ENCODE data around the gene SETX. TPM values are rescaled to one million over a fixed set of nuclear protein-coding genes. Genes with fewer than 3 reads are reported as not detected.

SETX gene, protein sequence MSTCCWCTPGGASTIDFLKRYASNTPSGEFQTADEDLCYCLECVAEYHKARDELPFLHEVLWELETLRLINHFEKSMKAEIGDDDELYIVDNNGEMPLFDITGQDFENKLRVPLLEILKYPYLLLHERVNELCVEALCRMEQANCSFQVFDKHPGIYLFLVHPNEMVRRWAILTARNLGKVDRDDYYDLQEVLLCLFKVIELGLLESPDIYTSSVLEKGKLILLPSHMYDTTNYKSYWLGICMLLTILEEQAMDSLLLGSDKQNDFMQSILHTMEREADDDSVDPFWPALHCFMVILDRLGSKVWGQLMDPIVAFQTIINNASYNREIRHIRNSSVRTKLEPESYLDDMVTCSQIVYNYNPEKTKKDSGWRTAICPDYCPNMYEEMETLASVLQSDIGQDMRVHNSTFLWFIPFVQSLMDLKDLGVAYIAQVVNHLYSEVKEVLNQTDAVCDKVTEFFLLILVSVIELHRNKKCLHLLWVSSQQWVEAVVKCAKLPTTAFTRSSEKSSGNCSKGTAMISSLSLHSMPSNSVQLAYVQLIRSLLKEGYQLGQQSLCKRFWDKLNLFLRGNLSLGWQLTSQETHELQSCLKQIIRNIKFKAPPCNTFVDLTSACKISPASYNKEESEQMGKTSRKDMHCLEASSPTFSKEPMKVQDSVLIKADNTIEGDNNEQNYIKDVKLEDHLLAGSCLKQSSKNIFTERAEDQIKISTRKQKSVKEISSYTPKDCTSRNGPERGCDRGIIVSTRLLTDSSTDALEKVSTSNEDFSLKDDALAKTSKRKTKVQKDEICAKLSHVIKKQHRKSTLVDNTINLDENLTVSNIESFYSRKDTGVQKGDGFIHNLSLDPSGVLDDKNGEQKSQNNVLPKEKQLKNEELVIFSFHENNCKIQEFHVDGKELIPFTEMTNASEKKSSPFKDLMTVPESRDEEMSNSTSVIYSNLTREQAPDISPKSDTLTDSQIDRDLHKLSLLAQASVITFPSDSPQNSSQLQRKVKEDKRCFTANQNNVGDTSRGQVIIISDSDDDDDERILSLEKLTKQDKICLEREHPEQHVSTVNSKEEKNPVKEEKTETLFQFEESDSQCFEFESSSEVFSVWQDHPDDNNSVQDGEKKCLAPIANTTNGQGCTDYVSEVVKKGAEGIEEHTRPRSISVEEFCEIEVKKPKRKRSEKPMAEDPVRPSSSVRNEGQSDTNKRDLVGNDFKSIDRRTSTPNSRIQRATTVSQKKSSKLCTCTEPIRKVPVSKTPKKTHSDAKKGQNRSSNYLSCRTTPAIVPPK (N-terminal part only)
- 10 to 100 TPM; 16.1 to 34.5 (median 17.8) TPM for polyA plus RNA-seq
- long read RNA-seq, donor 1: 0 reads
- long read RNA-seq, donor 2: 0 reads
- long read RNA-seq, donor 3, partial matches to known transcripts: 0 of 1 reads
- long read RNA-seq, donor 3, other reads (novel, unspliced or antisense): 0 of 1 reads
- long read RNA-seq, donor 4, partial matches to known transcripts: 0 of 1 reads
- long read RNA-seq, donor 4, other reads (novel, unspliced or antisense): 0 of 1 reads
- long read RNA-seq, donor 5: 0 reads
- long read RNA-seq, donor 6: 0 reads
- long read RNA-seq, donor 7: 0 reads
- long read RNA-seq, donor 8: 0 reads
- long read RNA-seq, donor 9: 0 reads
- long read RNA-seq, donor 10, partial matches to known transcripts: 0 of 1 reads
- long read RNA-seq, donor 10, other reads (novel, unspliced or antisense): 0 of 1 reads

GRCh38 chr9:132354637-132355355 lies at the start of gene SETX:
Gene SETX, minus strand, starts transcription at chr9:132354986. Its CDS starts 5,558 bp downstream, at chr9:132349428.
- Histone ChIP-seq H3K4me3 (ENCODE audit: low read depth in 1 of 3, low read length in 3 of 3) (peak within 1 kb of the TSS; percentile 84 to 92 (median 86)), H3K27me3 (ENCODE audit: control insufficient read depth in 3 of 3, insufficient read depth in 3 of 3, low read length in 3 of 3) (no peaks in the 10 kb centered on the region), H3K27ac (ENCODE audit: low read depth in 1 of 3, low read length in 2 of 3) (peak within 1 kb of the TSS; percentile 89 to 99 (median 96)), H3K9me3 (ENCODE audit: control insufficient read depth in 2 of 2, insufficient read depth in 1 of 2, low read depth in 1 of 2, low read length in 1 of 2) (no peaks in the 10 kb centered on the region), H3K36me3 (ENCODE audit: control insufficient read depth in 3 of 3, insufficient read depth in 2 of 3, low read depth in 1 of 3, low read length in 3 of 3) (peaks cover 4 to 19% (median 5%) of the 10 kb centered on the region in 3 donors), H3K4me1 (ENCODE audit: control insufficient read depth in 3 of 3, insufficient read depth in 2 of 3, low read depth in 1 of 3, low read length in 2 of 3) (peaks cover 5 to 18% (median 17%) of the 10 kb centered on the region in 3 donors)
- DNase-seq: peak; percentile 98 to 99
- no peak for FAIRE-seq
- WGBS, 3 donors: 1% methylated on average over 54 to 82 of the region's 82 CpGs

GRCh38 chr9:132404228-132404881 lies 49.6 kb upstream of the SETX start:
- Histone ChIP-seq H3K27ac (ENCODE audit: low read depth in 1 of 3, low read length in 2 of 3) (no peak overlapping the region), H3K9me3 (ENCODE audit: control insufficient read depth in 2 of 2, insufficient read depth in 1 of 2, low read depth in 1 of 2, low read length in 1 of 2) (no peaks in the 10 kb centered on the region), H3K4me3 (ENCODE audit: low read depth in 1 of 3, low read length in 3 of 3) (no peak overlapping the region), H3K36me3 (ENCODE audit: control insufficient read depth in 3 of 3, insufficient read depth in 2 of 3, low read depth in 1 of 3, low read length in 3 of 3) (peaks cover 5 to 19% (median 10%) of the 10 kb centered on the region in 3 donors), H3K4me1 (ENCODE audit: control insufficient read depth in 3 of 3, insufficient read depth in 2 of 3, low read depth in 1 of 3, low read length in 2 of 3) (peaks cover 0 to 5% (median 4%) of the 10 kb centered on the region in 3 donors), H3K27me3 (ENCODE audit: control insufficient read depth in 3 of 3, insufficient read depth in 3 of 3, low read length in 3 of 3) (peaks cover 0 to 8% (median 0%) of the 10 kb centered on the region in 3 donors)
- 48 to 78% (median 61%) methylated on average over 9 of the region's 9 CpGs for WGBS, 3 donors
- FAIRE-seq (no peak), DNase-seq (no peak)

DNA sequence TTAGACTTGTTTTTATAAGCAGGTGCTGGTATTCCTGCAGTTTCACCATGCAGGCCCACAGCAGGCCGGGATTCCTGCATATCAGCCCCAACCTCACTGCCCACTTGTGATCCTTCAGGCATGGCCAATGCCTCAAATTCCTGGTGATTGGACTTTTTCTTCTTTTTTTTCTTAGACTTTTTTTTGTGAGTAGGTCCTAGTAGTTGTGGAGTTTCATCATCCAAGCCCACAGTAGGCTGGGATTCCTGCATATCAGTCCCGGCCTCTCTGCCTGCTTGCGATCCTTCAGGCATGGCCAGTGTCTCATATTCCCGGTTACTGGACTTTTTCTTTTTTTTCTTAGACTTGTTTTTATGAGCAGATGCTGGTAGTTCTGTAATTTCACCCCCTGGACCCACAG lies 47.0 kb upstream of the SETX start:
- H3K36me3 ChIP-seq (ENCODE audit: control insufficient read depth in 3 of 3, insufficient read depth in 2 of 3, low read depth in 1 of 3, low read length in 3 of 3): peaks cover 13 to 32% (median 15%) of the 10 kb centered on the region in 3 donors
- no peaks in the 10 kb centered on the region for H3K27me3 ChIP-seq (ENCODE audit: control insufficient read depth in 3 of 3, insufficient read depth in 3 of 3, low read length in 3 of 3)
- no peak overlapping the region for H3K27ac ChIP-seq (ENCODE audit: low read depth in 1 of 3, low read length in 2 of 3)
- peaks cover 0 to 4% (median 2%) of the 10 kb centered on the region in 3 donors for H3K4me1 ChIP-seq (ENCODE audit: control insufficient read depth in 3 of 3, insufficient read depth in 2 of 3, low read depth in 1 of 3, low read length in 2 of 3)
- no peaks in the 10 kb centered on the region for H3K9me3 ChIP-seq (ENCODE audit: control insufficient read depth in 2 of 2, insufficient read depth in 1 of 2, low read depth in 1 of 2, low read length in 1 of 2)
- 93 to 96% (median 96%) methylated on average over 4 of the region's 4 CpGs for WGBS, 3 donors
- no peak overlapping the region for H3K4me3 ChIP-seq (ENCODE audit: low read depth in 1 of 3, low read length in 3 of 3)
- FAIRE-seq (no peak), DNase-seq (no peak)

GRCh38 chr9:132395560-132395959 lies 40.8 kb upstream of the SETX start:
- no peak for DNase-seq
- no peak for FAIRE-seq
- Histone ChIP-seq H3K4me3 (ENCODE audit: low read depth in 1 of 3, low read length in 3 of 3) (no peak overlapping the region), H3K9me3 (ENCODE audit: control insufficient read depth in 2 of 2, insufficient read depth in 1 of 2, low read depth in 1 of 2, low read length in 1 of 2) (no peaks in the 10 kb centered on the region), H3K36me3 (ENCODE audit: control insufficient read depth in 3 of 3, insufficient read depth in 2 of 3, low read depth in 1 of 3, low read length in 3 of 3) (peaks cover 13 to 59% (median 16%) of the 10 kb centered on the region in 3 donors), H3K27ac (ENCODE audit: low read depth in 1 of 3, low read length in 2 of 3) (no peak overlapping the region), H3K27me3 (ENCODE audit: control insufficient read depth in 3 of 3, insufficient read depth in 3 of 3, low read length in 3 of 3) (no peaks in the 10 kb centered on the region), H3K4me1 (ENCODE audit: control insufficient read depth in 3 of 3, insufficient read depth in 2 of 3, low read depth in 1 of 3, low read length in 2 of 3) (no peaks in the 10 kb centered on the region)
- 88 to 93% (median 89%) methylated on average over 11 of the region's 11 CpGs for WGBS, 3 donors

DNA sequence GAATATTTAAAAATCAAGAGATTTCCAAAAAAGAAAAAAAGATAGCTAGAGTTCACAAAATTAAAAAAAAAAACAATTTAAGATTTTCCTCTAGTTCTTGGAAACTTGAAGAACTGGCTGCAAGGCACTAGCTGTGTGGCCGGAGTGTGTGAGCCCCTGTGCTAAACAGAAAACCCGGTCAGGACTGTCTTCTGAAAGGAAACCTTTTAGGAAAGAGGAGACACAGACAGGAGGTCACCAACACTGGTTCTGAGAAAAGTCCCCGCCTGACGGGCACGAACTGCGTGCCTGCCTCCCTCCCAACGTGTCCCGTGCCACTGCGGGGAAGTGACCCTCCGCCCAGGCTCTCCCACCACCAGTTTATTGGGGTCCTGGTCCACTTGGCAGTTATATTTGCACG lies 36.7 kb upstream of the SETX start:
- Histone ChIP-seq H3K4me1 (ENCODE audit: control insufficient read depth in 3 of 3, insufficient read depth in 2 of 3, low read depth in 1 of 3, low read length in 2 of 3) (no peaks in the 10 kb centered on the region), H3K4me3 (ENCODE audit: low read depth in 1 of 3, low read length in 3 of 3) (no peak overlapping the region), H3K9me3 (ENCODE audit: control insufficient read depth in 2 of 2, insufficient read depth in 1 of 2, low read depth in 1 of 2, low read length in 1 of 2) (no peaks in the 10 kb centered on the region), H3K36me3 (ENCODE audit: control insufficient read depth in 3 of 3, insufficient read depth in 2 of 3, low read depth in 1 of 3, low read length in 3 of 3) (peaks cover 16 to 70% (median 25%) of the 10 kb centered on the region in 3 donors), H3K27me3 (ENCODE audit: control insufficient read depth in 3 of 3, insufficient read depth in 3 of 3, low read length in 3 of 3) (no peaks in the 10 kb centered on the region), H3K27ac (ENCODE audit: low read depth in 1 of 3, low read length in 2 of 3) (no peak overlapping the region)
- 90 to 95% (median 91%) methylated on average over 11 of the region's 11 CpGs for WGBS, 3 donors
- DNase-seq (no peak), FAIRE-seq (no peak)

DNA sequence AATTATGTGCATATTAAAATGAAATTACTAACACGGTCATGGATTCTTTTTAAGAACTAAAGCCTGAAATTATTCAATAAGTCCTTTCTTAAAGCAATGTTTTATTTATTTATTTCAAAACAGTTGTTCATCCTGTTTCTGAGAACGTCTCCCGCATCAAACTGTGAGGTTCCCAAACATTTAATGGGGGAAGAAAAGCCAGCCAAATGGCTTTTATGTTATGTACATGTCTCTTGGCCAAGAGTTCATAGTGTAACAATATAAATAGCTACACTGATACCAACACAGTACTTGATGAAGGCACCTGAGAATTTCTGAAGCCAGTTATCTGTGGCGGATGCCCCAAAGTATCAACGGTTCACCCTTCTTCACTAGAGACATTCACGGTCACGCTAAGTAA lies 36.2 kb upstream of the SETX start:
- FAIRE-seq: no peak
- H3K27ac ChIP-seq (ENCODE audit: low read depth in 1 of 3, low read length in 2 of 3): no peak overlapping the region
- 78 to 82% (median 79%) methylated on average over 7 of the region's 7 CpGs for WGBS, 3 donors

GRCh38 chr9:132387133-132387532 lies 32.3 kb upstream of the SETX start:
- no peak overlapping the region for H3K4me3 ChIP-seq (ENCODE audit: low read depth in 1 of 3, low read length in 3 of 3)
- DNase-seq (no peak), FAIRE-seq (no peak)
- no peaks in the 10 kb centered on the region for H3K27me3 ChIP-seq (ENCODE audit: control insufficient read depth in 3 of 3, insufficient read depth in 3 of 3, low read length in 3 of 3)
- H3K4me1 ChIP-seq (ENCODE audit: control insufficient read depth in 3 of 3, insufficient read depth in 2 of 3, low read depth in 1 of 3, low read length in 2 of 3): no peaks in the 10 kb centered on the region
- no peaks in the 10 kb centered on the region for H3K9me3 ChIP-seq (ENCODE audit: control insufficient read depth in 2 of 2, insufficient read depth in 1 of 2, low read depth in 1 of 2, low read length in 1 of 2)
- WGBS, 3 donors: 96 to 99% (median 97%) methylated on average over 7 of the region's 7 CpGs
- peaks cover 17 to 52% (median 29%) of the 10 kb centered on the region in 3 donors for H3K36me3 ChIP-seq (ENCODE audit: control insufficient read depth in 3 of 3, insufficient read depth in 2 of 3, low read depth in 1 of 3, low read length in 3 of 3)
- H3K27ac ChIP-seq (ENCODE audit: low read depth in 1 of 3, low read length in 2 of 3): no peak overlapping the region

More for the DNA sequence above, 36.2 kb upstream of the SETX start:
- Histone ChIP-seq H3K4me3 (ENCODE audit: low read depth in 1 of 3, low read length in 3 of 3) (no peak overlapping the region), H3K27me3 (ENCODE audit: control insufficient read depth in 3 of 3, insufficient read depth in 3 of 3, low read length in 3 of 3) (no peaks in the 10 kb centered on the region), H3K36me3 (ENCODE audit: control insufficient read depth in 3 of 3, insufficient read depth in 2 of 3, low read depth in 1 of 3, low read length in 3 of 3) (peaks cover 18 to 71% (median 25%) of the 10 kb centered on the region in 3 donors), H3K4me1 (ENCODE audit: control insufficient read depth in 3 of 3, insufficient read depth in 2 of 3, low read depth in 1 of 3, low read length in 2 of 3) (no peaks in the 10 kb centered on the region), H3K9me3 (ENCODE audit: control insufficient read depth in 2 of 2, insufficient read depth in 1 of 2, low read depth in 1 of 2, low read length in 1 of 2) (no peaks in the 10 kb centered on the region)
- DNase-seq: no peak
